Breast epithelium (tissue), 3 donors: ENCODE data around the gene RADIL.

Experiments used
- POLR2A ChIP-seq: fragments of 450-650 bp; IDR thresholded peaks from one replicate; pipeline ENCODE4 v1.6.1; 2016; ENCODE audit warnings: antibody characterized with exemption, mild to moderate bottlenecking, moderate library complexity
- POLR2AphosphoS5 ChIP-seq, 3 donors: sonication (generic); formaldehyde crosslinking; IDR thresholded peaks; one replicate each; pipeline ENCODE4 v1.6.1; 2017; ENCODE audit warnings: antibody characterized with exemption in 3 of 3
- TF ChIP-seq, protein P1 (sequence below), 3 donors: fragments of 450-650 bp; IDR thresholded peaks; one replicate each; pipeline ENCODE4 v1.5.1; 2016 to 2017; ENCODE audit warnings: antibody characterized with exemption in 3 of 3, mild to moderate bottlenecking in 3 of 3, moderate library complexity in 3 of 3

DNA sequence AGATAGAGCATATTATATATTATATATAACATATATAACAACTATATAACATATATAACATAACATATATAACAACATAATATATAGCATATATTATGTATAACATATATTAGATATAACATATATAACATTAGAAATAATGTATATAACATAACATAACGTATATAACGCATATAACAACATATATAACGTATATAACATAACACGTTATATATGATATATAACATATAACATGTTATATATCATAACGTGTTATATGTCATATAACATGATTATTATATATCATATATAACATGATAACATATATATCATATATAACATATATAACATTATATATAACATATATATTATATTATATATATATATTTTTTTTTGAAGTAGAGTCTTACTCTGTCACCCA, 104.4 kb downstream of the RADIL start:
- TF ChIP-seq, protein P1, sequence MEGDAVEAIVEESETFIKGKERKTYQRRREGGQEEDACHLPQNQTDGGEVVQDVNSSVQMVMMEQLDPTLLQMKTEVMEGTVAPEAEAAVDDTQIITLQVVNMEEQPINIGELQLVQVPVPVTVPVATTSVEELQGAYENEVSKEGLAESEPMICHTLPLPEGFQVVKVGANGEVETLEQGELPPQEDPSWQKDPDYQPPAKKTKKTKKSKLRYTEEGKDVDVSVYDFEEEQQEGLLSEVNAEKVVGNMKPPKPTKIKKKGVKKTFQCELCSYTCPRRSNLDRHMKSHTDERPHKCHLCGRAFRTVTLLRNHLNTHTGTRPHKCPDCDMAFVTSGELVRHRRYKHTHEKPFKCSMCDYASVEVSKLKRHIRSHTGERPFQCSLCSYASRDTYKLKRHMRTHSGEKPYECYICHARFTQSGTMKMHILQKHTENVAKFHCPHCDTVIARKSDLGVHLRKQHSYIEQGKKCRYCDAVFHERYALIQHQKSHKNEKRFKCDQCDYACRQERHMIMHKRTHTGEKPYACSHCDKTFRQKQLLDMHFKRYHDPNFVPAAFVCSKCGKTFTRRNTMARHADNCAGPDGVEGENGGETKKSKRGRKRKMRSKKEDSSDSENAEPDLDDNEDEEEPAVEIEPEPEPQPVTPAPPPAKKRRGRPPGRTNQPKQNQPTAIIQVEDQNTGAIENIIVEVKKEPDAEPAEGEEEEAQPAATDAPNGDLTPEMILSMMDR (IDR thresholded peaks at IDR 0.05): no peak
- TF ChIP-seq POLR2A (no peak), POLR2AphosphoS5 (IDR thresholded peaks at IDR 0.05) (no peak)
